ENCODE results near the gene TNFAIP2. TPM values are rescaled to one million over a fixed set of nuclear protein-coding genes. Genes with fewer than 3 reads are reported as not detected.

TNFAIP2 gene
- total RNA-seq, 1 experiment from 2014 or later = 8.1 TPM

DNA sequence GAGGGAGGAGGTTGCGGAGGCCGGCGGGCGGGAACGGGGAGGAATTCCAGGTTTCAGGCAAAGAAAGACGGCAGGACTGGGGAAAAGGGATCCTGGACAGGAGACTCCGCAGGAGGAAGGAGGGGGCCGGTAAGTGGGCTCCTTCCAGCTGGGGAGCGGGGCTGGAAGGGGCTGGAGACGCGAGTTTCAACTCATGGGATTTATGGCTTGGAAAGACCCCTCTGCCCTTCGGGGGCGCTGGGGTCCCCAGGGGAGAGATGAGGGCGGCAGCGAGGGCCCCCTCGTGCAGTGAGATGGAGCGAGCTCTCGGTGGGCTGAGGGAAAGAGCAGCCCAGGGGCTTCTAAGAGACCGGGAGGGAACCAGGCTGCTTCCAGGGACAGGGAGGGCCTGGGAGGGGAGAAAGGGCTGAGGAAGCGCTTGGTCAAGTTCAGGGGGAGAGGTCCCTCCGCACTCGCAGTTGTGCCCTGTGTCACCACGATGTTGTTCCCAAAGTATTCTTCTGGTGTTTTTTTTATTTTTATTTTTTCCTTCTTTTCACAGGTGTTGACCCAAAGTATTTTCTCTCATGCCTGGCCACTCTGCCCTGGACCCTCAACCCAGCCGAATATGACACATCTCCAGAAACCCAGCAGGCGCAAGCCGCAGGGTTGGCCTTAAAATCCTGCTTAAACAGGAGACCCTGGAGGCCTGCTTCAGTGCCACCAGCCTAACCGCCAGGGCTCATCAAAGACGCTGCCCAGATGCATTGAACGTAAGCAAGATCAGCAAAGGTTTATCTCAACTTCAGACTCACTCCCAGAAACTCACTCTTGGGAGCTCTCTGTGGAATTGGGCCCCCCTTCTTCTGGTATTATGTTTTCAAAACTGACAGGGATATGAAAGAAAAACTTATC is 16.1 kb downstream of the TNFAIP2 start:
- Mint-ChIP-seq H3K27ac (ENCODE audit: unreplicated experiment) (no peak overlapping the region), H3K4me1 (ENCODE audit: low read depth, unreplicated experiment) (peaks cover 17% of the 10 kb centered on the region), H3K36me3 (ENCODE audit: insufficient read depth, unreplicated experiment) (no peaks in the 10 kb centered on the region), H3K27me3 (ENCODE audit: insufficient read depth, unreplicated experiment) (no peaks in the 10 kb centered on the region), H3K9me3 (ENCODE audit: unreplicated experiment) (no peaks in the 10 kb centered on the region), H3K4me3 (ENCODE audit: unreplicated experiment) (no peak overlapping the region)
- no peaks in the 10 kb centered on the region for H3K9me3 ChIP-seq
- TF ChIP-seq, protein P1, sequence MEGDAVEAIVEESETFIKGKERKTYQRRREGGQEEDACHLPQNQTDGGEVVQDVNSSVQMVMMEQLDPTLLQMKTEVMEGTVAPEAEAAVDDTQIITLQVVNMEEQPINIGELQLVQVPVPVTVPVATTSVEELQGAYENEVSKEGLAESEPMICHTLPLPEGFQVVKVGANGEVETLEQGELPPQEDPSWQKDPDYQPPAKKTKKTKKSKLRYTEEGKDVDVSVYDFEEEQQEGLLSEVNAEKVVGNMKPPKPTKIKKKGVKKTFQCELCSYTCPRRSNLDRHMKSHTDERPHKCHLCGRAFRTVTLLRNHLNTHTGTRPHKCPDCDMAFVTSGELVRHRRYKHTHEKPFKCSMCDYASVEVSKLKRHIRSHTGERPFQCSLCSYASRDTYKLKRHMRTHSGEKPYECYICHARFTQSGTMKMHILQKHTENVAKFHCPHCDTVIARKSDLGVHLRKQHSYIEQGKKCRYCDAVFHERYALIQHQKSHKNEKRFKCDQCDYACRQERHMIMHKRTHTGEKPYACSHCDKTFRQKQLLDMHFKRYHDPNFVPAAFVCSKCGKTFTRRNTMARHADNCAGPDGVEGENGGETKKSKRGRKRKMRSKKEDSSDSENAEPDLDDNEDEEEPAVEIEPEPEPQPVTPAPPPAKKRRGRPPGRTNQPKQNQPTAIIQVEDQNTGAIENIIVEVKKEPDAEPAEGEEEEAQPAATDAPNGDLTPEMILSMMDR (IDR thresholded peaks at IDR 0.05; ENCODE audit: insufficient read depth in 1 of 2, low read depth in 1 of 2, low read length in 1 of 2, severe bottlenecking in 1 of 2, unreplicated experiment in 1 of 2) = no peak
- ChIA-PET POLR2A (no interaction called here), CTCF (interaction anchor here (0.7 kb wide), 2 partner anchors 48 to 148 kb away, joined by 3 read pairs; no protein-coding TSS in a partner anchor)
- no peak for DNase-seq
- BruUV-seq (replicated peaks) = no TSS peak
- intact Hi-C loops (cut with micrococcal nuclease; ENCODE audit: unreplicated experiment) = loop anchor here (5.0 kb wide), 1 partner anchor 48 kb away; no protein-coding TSS in a partner anchor
- no peak overlapping the region for H3K4me3 ChIP-seq (ENCODE audit: low read depth, low read length)
- peaks cover 5% of the 10 kb centered on the region; the same call in 1 of the 2 replicates for H3K4me1 ChIP-seq
- no peaks in the 10 kb centered on the region for H3K27me3 ChIP-seq (replicated peaks; ENCODE audit: control insufficient read depth, insufficient read depth, low read length)
- H3K36me3 ChIP-seq (ENCODE audit: control insufficient read depth, insufficient read depth, low read length) = no peaks in the 10 kb centered on the region

DNA sequence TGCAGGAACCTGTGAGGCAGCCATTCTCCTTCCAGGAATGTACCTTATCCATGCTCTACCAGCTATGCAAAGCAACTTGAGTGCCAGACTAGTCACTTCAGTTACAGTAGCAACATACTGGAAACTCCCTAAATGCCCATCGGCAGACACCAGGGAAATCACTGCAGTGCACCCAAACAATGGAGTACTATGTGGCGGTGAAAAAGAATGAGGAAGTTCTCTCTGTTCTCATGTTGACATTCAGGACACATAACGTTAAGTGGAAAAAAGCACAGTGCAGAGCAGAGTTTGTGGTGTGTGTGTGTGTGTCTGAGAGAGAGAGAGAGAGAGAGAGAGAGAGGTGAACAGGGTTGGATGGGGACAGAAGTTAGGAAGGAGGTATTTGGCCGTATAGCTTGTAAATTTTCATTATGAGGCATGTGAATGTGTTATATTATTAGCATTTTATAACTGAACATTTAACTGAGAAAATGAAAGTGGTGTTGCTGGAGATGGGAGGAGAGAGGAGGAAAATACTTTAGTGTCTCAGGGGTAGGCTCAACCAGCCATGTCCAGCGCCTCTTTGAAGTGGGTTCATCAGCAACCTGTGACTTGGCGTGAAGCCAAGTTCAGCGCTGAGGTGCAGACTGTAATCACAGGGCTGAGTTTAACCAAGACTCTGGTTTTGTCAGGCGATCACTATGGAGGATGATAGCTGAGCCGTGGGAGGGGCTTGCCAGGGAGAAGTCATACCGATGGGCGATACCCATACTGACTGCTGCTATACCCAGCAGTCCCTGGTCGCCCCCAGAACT is 17.3 kb downstream of the TNFAIP2 start:
- H3K4me1 ChIP-seq = peaks cover 5% of the 10 kb centered on the region; the same call in 1 of the 2 replicates
- H3K27me3 Mint-ChIP-seq (ENCODE audit: insufficient read depth, unreplicated experiment) = no peaks in the 10 kb centered on the region
- BruUV-seq (replicated peaks) = no TSS peak
- ChIA-PET CTCF (interaction anchor here (0.7 to 1.0 kb wide), 4 partner anchors 24 to 147 kb away, joined by 3 read pairs; no protein-coding TSS in a partner anchor), POLR2A (no interaction called here)
- TF ChIP-seq, protein P1 (IDR thresholded peaks at IDR 0.05; ENCODE audit: insufficient read depth in 1 of 2, low read depth in 1 of 2, low read length in 1 of 2, severe bottlenecking in 1 of 2, unreplicated experiment in 1 of 2) = no peak
- H3K27me3 ChIP-seq (replicated peaks; ENCODE audit: control insufficient read depth, insufficient read depth, low read length) = no peaks in the 10 kb centered on the region
- no peak for DNase-seq
- no peak overlapping the region for H3K4me3 ChIP-seq (ENCODE audit: low read depth, low read length)
- no peaks in the 10 kb centered on the region for H3K36me3 ChIP-seq (ENCODE audit: control insufficient read depth, insufficient read depth, low read length)
- H3K9me3 ChIP-seq = no peaks in the 10 kb centered on the region
- peaks cover 17% of the 10 kb centered on the region for H3K4me1 Mint-ChIP-seq (ENCODE audit: low read depth, unreplicated experiment)
- intact Hi-C loops (cut with micrococcal nuclease; ENCODE audit: unreplicated experiment) = loop anchor here (5.0 kb wide), 1 partner anchor 47 kb away; no protein-coding TSS in a partner anchor
- no peaks in the 10 kb centered on the region for H3K36me3 Mint-ChIP-seq (ENCODE audit: insufficient read depth, unreplicated experiment)
- H3K4me3 Mint-ChIP-seq (ENCODE audit: unreplicated experiment) = no peak overlapping the region
- no peaks in the 10 kb centered on the region for H3K9me3 Mint-ChIP-seq (ENCODE audit: unreplicated experiment)
- no peak overlapping the region for H3K27ac Mint-ChIP-seq (ENCODE audit: unreplicated experiment)

Data from Caco-2 (cell line).